ENCODE measurements around the gene USH2A.

DNA sequence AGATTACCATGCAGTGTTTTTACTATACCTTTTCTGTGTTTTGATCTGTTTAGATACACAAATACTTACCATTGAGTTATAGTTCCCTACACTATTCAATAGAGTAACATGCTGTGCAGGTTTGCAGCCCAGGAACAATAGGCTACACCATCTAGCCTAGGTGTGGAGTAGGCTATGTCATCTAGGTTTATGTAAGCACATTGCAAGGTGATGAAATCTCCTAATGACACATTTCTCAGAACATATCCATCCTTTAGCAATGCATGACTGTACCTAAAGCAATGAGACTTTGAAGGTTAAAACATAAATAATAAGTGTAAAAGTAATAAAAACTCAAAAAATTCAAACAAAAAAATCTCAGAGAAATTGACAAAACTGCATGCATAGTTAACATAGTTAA lies 358.6 kb downstream of the USH2A start:
- no peak for TF ChIP-seq POLR2A (IDR thresholded peaks at IDR 0.05)
- TF ChIP-seq, protein P1, sequence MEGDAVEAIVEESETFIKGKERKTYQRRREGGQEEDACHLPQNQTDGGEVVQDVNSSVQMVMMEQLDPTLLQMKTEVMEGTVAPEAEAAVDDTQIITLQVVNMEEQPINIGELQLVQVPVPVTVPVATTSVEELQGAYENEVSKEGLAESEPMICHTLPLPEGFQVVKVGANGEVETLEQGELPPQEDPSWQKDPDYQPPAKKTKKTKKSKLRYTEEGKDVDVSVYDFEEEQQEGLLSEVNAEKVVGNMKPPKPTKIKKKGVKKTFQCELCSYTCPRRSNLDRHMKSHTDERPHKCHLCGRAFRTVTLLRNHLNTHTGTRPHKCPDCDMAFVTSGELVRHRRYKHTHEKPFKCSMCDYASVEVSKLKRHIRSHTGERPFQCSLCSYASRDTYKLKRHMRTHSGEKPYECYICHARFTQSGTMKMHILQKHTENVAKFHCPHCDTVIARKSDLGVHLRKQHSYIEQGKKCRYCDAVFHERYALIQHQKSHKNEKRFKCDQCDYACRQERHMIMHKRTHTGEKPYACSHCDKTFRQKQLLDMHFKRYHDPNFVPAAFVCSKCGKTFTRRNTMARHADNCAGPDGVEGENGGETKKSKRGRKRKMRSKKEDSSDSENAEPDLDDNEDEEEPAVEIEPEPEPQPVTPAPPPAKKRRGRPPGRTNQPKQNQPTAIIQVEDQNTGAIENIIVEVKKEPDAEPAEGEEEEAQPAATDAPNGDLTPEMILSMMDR (IDR thresholded peaks at IDR 0.05): no peak

All from lower leg skin (tissue), 3 donors.